GM18951 (cell line): ENCODE measurements around the gene MRAS.

Experiments
- POLR2A ChIP-seq: IDR thresholded peaks from 4 replicates; pipeline ENCODE4 v1.6.1; 2011; ENCODE audit warnings: mild to moderate bottlenecking; ENCODE audit not compliant: insufficient read length, insufficient read depth; ENCODE audit errors: extremely low read depth
- in situ Hi-C: fragments of 300-500 bp; cut with MboI; formaldehyde crosslinking; loops from one replicate; pipeline ENCODE4 v1.12.0; 2022; ENCODE audit warnings: low sequenced_read_pairs, mixed read lengths, inconsistent platforms; ENCODE audit not compliant: unreplicated experiment

MRAS gene

GRCh38 chr3:138354376-138354775 is 6.0 kb downstream of the MRAS start:
- in situ Hi-C loops = no loop called here
- TF ChIP-seq POLR2A = no peak

- no peak for TF ChIP-seq POLR2A
- in situ Hi-C loops = no loop called here
Measured at GRCh38 chr3:138355071-138355470, 6.7 kb downstream of the MRAS start.

- TF ChIP-seq POLR2A = no peak
- in situ Hi-C loops = no loop called here
Measured at GRCh38 chr3:138356730-138357405, 8.5 kb downstream of the MRAS start.

GRCh38 chr3:138359148-138359918 is 11.0 kb downstream of the MRAS start:
- in situ Hi-C loops = no loop called here
- TF ChIP-seq POLR2A = no peak

GRCh38 chr3:138359919-138360868 is 11.8 kb downstream of the MRAS start:
- in situ Hi-C loops = no loop called here
- no peak for TF ChIP-seq POLR2A

GRCh38 chr3:138360869-138361525 is 12.6 kb downstream of the MRAS start:
- TF ChIP-seq POLR2A = no peak
- in situ Hi-C loops = no loop called here

- in situ Hi-C loops = no loop called here
- TF ChIP-seq POLR2A = no peak
Measured at GRCh38 chr3:138361561-138361971, 13.2 kb downstream of the MRAS start.

- in situ Hi-C loops = no loop called here
- no peak for TF ChIP-seq POLR2A
Measured at GRCh38 chr3:138362538-138362937, 14.2 kb downstream of the MRAS start.

GRCh38 chr3:138363322-138363721 is 14.9 kb downstream of the MRAS start:
- in situ Hi-C loops = no loop called here
- TF ChIP-seq POLR2A = no peak

GRCh38 chr3:138364356-138365252 is 16.2 kb downstream of the MRAS start:
- no peak for TF ChIP-seq POLR2A
- in situ Hi-C loops = no loop called here

- no peak for TF ChIP-seq POLR2A
- in situ Hi-C loops = no loop called here
Measured at GRCh38 chr3:138365253-138365555, 16.8 kb downstream of the MRAS start.

GRCh38 chr3:138366006-138366759 is 17.8 kb downstream of the MRAS start:
- no peak for TF ChIP-seq POLR2A
- in situ Hi-C loops = no loop called here
